ENCODE results near the gene RAI1.

The RAI1 gene

GRCh38 chr17:17737961-17738894 is 57.0 kb downstream of the RAI1 start:
- no peak for DNase-seq

- no peak for DNase-seq
Observed at GRCh38 chr17:17738901-17739300, 57.6 kb downstream of the RAI1 start.

GRCh38 chr17:17739388-17740066 is 58.3 kb downstream of the RAI1 start:
- no peak for DNase-seq

GRCh38 chr17:17740615-17741348 is 59.5 kb downstream of the RAI1 start:
- DNase-seq: no peak

- no peak for DNase-seq
Observed at GRCh38 chr17:17741349-17742023, 60.2 kb downstream of the RAI1 start.

- DNase-seq: no peak
Observed at GRCh38 chr17:17742133-17742621, 60.9 kb downstream of the RAI1 start.

- DNase-seq: no peak
Observed at GRCh38 chr17:17742688-17743390, 61.6 kb downstream of the RAI1 start.

GRCh38 chr17:17743391-17744112 is 62.3 kb downstream of the RAI1 start:
- no peak for DNase-seq

GRCh38 chr17:17744116-17744515 is 62.9 kb downstream of the RAI1 start:
- DNase-seq: no peak

- DNase-seq: no peak
Observed at GRCh38 chr17:17745476-17746455, 64.5 kb downstream of the RAI1 start.

GRCh38 chr17:17748179-17748578 is 66.9 kb downstream of the RAI1 start:
- DNase-seq: no peak

- DNase-seq: no peak
Observed at GRCh38 chr17:17748604-17749003, 67.3 kb downstream of the RAI1 start.

- DNase-seq: no peak
Observed at GRCh38 chr17:17749025-17749772, 67.9 kb downstream of the RAI1 start.

GRCh38 chr17:17749921-17750320 is 68.7 kb downstream of the RAI1 start:
- no peak for DNase-seq

- no peak for DNase-seq
Observed at GRCh38 chr17:17750881-17751280, 69.6 kb downstream of the RAI1 start.

- no peak for DNase-seq
Observed at GRCh38 chr17:17751489-17752088, 70.3 kb downstream of the RAI1 start.

- peak; percentile 48 for DNase-seq
Observed at GRCh38 chr17:17752089-17752820, 71.0 kb downstream of the RAI1 start.

- DNase-seq: no peak
Observed at GRCh38 chr17:17752821-17753321, 71.6 kb downstream of the RAI1 start.
